ENCODE measurements around the gene NEU1. TPM values are rescaled to one million over a fixed set of nuclear protein-coding genes. Genes with fewer than 3 reads are reported as not detected.

The NEU1 gene
- total and polyA plus RNA-seq, 2 of the 8 experiments (the other 6 are each of a cell fraction or from before 2014, with no cell fraction given): 41.2 to 72.1 TPM

DNA sequence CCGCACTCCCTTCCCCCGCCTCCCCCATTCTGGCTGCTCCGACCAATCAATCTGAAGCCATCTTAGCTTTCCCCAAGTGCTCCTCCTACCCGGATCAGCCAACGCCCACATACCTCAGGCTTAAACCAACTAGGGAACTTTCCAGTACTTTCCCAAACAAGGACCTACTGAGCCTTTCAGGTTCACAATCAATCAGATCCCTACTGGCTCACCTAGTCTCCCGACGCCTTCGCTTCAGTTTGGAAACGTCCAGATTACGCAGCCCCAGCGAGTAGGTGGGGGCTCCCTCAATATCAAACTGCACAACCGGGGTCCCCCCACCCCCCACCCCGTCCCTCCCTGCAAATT lies 48.0 kb downstream of the NEU1 start:
- Histone ChIP-seq H4K5ac (ENCODE audit: insufficient read length, low read depth, low read length) (no peak overlapping the region), H2BK12ac (ENCODE audit: low read depth, low read length) (no peak overlapping the region), H3K23ac (ENCODE audit: insufficient read length) (no peak overlapping the region), H3K27me3 (replicated peaks in 1 of 4; ENCODE audit: control insufficient read depth in 3 of 4, extremely low read depth in 1 of 4, insufficient read depth in 3 of 4, low read length in 3 of 4) (no peaks in the 10 kb centered on the region), H3K79me1 (ENCODE audit: low read depth, low read length) (peaks cover 2% of the 10 kb centered on the region; the same call in 1 of the 2 replicates), H3K4ac (replicated peaks; ENCODE audit: insufficient read length, low read depth, low read length) (no peak overlapping the region), H3K4me1 (replicated peaks in 1 of 4; ENCODE audit: control insufficient read depth in 3 of 4, insufficient read depth in 4 of 4, low read length in 3 of 4) (peaks cover 0 to 5% (median 3%) of the 10 kb centered on the region in 4 experiments; a peak in 5 of 7 replicates), H3K56ac (replicated peaks; ENCODE audit: insufficient read length, low read depth, low read length) (no peak overlapping the region), H3K14ac (ENCODE audit: insufficient read length) (no peak overlapping the region), H3K9ac (replicated peaks in 1 of 4; ENCODE audit: extremely low read depth in 1 of 4, low read depth in 3 of 4, low read length in 3 of 4) (peak overlapping the region in 2 of 4 experiments; percentile 45 to 52; a peak in 2 of 7 replicates), H3K9me3 (ENCODE audit: insufficient read depth in 2 of 2, low read depth in 1 of 2, low read length in 1 of 2) (no peaks in the 10 kb centered on the region), H3K36me3 (ENCODE audit: control insufficient read depth in 2 of 4, insufficient read depth in 4 of 4, low read length in 3 of 4) (no peaks in the 10 kb centered on the region), H2BK120ac (replicated peaks; ENCODE audit: low read depth, low read length) (no peak overlapping the region), H2AK5ac (ENCODE audit: low read depth, low read length) (no peak overlapping the region), H4K91ac (replicated peaks; ENCODE audit: insufficient read length, low read length) (no peak overlapping the region), H2BK15ac (ENCODE audit: low read length) (no peak overlapping the region), H4K20me1 (replicated peaks in 1 of 2; ENCODE audit: control insufficient read depth in 1 of 2, insufficient read depth in 2 of 2, low read length in 2 of 2) (no peaks in the 10 kb centered on the region), H4K8ac (ENCODE audit: extremely low read depth, insufficient read depth, low read length) (0 out of 2 replicates have a peak overlapping the region, but pooled peaks have one; percentile 42), H2BK5ac (ENCODE audit: low read depth, low read length) (peak overlapping the region; percentile 55; the same call in 1 of the 2 replicates), H3K79me2 (ENCODE audit: control insufficient read depth in 1 of 2, insufficient read depth in 2 of 2, low read length in 2 of 2) (peaks cover 0 to 5% of the 10 kb centered on the region in 2 experiments; a peak in 1 of 4 replicates), H3K4me2 (ENCODE audit: insufficient read depth in 1 of 2, low read depth in 2 of 2, low read length in 2 of 2) (peak overlapping the region; percentile 71 to 95), H3K4me3 (ENCODE audit: extremely low read depth in 1 of 4, insufficient read depth in 2 of 4, low read depth in 3 of 4, low read length in 4 of 4) (peak overlapping the region; percentile 29 to 67 (median 48)), H3K27ac (ENCODE audit: low read depth, low read length) (peak overlapping the region; percentile 37; the same call in 1 of the 2 replicates), H2AFZ (ENCODE audit: low read length) (no peak overlapping the region), H3K18ac (ENCODE audit: extremely low read depth, low read length) (no peak overlapping the region; the same call in 1 of the 2 replicates), H3K23me2 (ENCODE audit: low read depth, low read length) (peaks cover 8% of the 10 kb centered on the region), H2BK20ac (ENCODE audit: low read length) (no peak overlapping the region)
- 0% methylated on average over 9 of the region's 13 CpGs; no CpG with 5 or more reads in 1 of the 2 experiments for WGBS, 2 experiments (ENCODE audit: extremely low coverage in 1 of 2, insufficient coverage in 1 of 2, insufficient read length in 1 of 2, insufficient replicate concordance in 2 of 2, low coverage in 1 of 2, low lambda C conversion rate in 2 of 2, missing lambda C conversion rate in 1 of 2)
- DNase-seq (ENCODE audit: low read depth in 1 of 2, low spot score in 2 of 2) (peak; percentile 81 to 89), FAIRE-seq (no peak)
- CTCF ChIA-PET (ENCODE audit: partially characterized antibody): interaction anchor here (1.0 to 3.6 kb wide), 3 partner anchors 9 to 17 kb away, joined by 3 to 28 read pairs (median 6); partner anchors contain the start of gene VARS1
- POLR2A ChIA-PET (ENCODE audit: partially characterized antibody): interaction anchor here (0.6 to 6.3 kb wide), 26 partner anchors 9 to 274 kb away, joined by 3 to 119 read pairs (median 4); partner anchors contain the start of genes BAG6, C6orf47, DDAH2 and DDX39B
- TF ChIP-seq PHF8 (conservative IDR thresholded peaks at IDR 0.05; ENCODE audit: low read depth, low read length): peak; percentile 22
- peak; percentile 77 for TF ChIP-seq SRF (IDR thresholded peaks at IDR 0.05; ENCODE audit: low read depth, low read length)
- TF ChIP-seq TBP (IDR thresholded peaks at IDR 0.05; ENCODE audit: low read depth, low read length): peak; percentile 58
- no peak; the same call in 1 of the 2 replicates for TF ChIP-seq CREB1 (IDR thresholded peaks at IDR 0.05)
- peak; percentile 47 for TF ChIP-seq SAP30 (IDR thresholded peaks at IDR 0.05; ENCODE audit: insufficient read depth, insufficient replicate concordance, low read length)
- no peak for TF ChIP-seq TCF12 (IDR thresholded peaks at IDR 0.05; ENCODE audit: low read depth, low read length)
- TF ChIP-seq NANOG (IDR thresholded peaks at IDR 0.05; ENCODE audit: insufficient read depth, low read depth, low read length, poor library complexity, severe bottlenecking): peak; percentile 29
- TF ChIP-seq YY1 (IDR thresholded peaks at IDR 0.05; ENCODE audit: low read depth, low read length): 0 out of 2 replicates have a peak, but pooled peaks have one; percentile 54
- no peak for TF ChIP-seq ASH2L (IDR thresholded peaks at IDR 0.05; ENCODE audit: low read length)
- TF ChIP-seq KDM4A (IDR thresholded peaks at IDR 0.05; ENCODE audit: low read depth, low read length, severe bottlenecking): no peak
- TF ChIP-seq EGR1 (IDR thresholded peaks at IDR 0.05; ENCODE audit: borderline replicate concordance, low read depth, low read length): peak; percentile 49; the same call in 1 of the 2 replicates
- TF ChIP-seq SP1 (IDR thresholded peaks at IDR 0.05; ENCODE audit: low read depth, low read length): peak; percentile 76; the same call in 1 of the 2 replicates
- peak; percentile 36 to 58; a peak in 2 of 3 replicates for TF ChIP-seq POLR2A (IDR thresholded peaks at IDR 0.05; ENCODE audit: control extremely low read depth in 1 of 2, low read depth in 2 of 2, low read length in 2 of 2)
- TF ChIP-seq POLR2AphosphoS5 (IDR thresholded peaks at IDR 0.05; ENCODE audit: low read depth, low read length): peak; percentile 64
